ENCODE data around the gene DCAF6.

Gene DCAF6

GRCh38 chr1:168095476-168095875 is 159.0 kb downstream of the DCAF6 start:
- no peak for TF ChIP-seq CTCF (IDR thresholded peaks at IDR 0.05; ENCODE audit: extremely low read depth, insufficient read depth, missing control alignments)
- no peak for DNase-seq (ENCODE audit: low spot score)
- in situ Hi-C loops (cut with MboI; ENCODE audit: low pct_unique_long_range_greater_than_20kb, low sequenced_read_pairs, unreplicated experiment), result no loop called here

DNA sequence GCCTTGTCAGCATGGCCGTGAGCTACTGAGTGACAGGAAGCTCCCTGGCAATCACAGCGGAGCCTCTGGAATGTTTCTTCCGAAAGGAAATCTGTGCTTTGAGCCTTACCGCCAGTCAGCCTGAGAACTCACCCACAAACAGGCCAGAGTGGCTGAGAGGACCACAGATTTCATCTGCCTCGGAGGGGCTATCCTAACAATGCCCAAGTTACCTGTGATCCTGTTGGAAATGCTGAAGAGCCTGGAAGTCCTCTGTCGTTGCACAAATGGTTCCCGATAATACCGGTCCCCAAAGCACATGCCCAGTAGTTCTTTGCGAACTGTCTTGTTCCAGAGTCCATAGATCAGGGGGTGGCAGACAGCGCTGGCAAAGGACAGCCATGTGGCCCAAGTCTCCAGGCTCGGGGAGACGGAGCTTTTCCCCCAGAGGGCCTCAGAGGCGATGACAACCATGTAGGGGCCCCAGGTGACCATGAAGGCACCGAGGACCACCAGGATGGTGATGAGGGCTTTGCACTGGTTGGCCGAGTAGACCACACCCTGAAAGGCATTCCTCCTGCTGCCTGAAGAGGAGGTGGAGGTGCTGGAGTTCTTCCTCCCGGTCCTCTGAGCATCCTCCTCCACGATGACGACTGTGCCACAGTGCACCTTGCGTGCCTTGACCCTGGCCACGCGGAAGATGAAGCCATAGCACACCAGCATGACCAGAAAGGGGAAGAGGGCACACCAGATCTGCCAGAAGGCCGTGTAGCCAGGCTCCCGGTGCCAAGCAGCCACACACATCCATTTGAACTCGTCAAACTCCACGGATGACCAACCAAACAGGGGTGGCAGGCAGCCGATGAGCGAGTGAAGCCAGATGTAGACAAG is 160.0 kb downstream of the DCAF6 start:
- in situ Hi-C loops (cut with MboI; ENCODE audit: low pct_unique_long_range_greater_than_20kb, low sequenced_read_pairs, unreplicated experiment), result no loop called here
- no peak for TF ChIP-seq CTCF (IDR thresholded peaks at IDR 0.05; ENCODE audit: extremely low read depth, insufficient read depth, missing control alignments)
- DNase-seq (ENCODE audit: low spot score), result no peak

DNA sequence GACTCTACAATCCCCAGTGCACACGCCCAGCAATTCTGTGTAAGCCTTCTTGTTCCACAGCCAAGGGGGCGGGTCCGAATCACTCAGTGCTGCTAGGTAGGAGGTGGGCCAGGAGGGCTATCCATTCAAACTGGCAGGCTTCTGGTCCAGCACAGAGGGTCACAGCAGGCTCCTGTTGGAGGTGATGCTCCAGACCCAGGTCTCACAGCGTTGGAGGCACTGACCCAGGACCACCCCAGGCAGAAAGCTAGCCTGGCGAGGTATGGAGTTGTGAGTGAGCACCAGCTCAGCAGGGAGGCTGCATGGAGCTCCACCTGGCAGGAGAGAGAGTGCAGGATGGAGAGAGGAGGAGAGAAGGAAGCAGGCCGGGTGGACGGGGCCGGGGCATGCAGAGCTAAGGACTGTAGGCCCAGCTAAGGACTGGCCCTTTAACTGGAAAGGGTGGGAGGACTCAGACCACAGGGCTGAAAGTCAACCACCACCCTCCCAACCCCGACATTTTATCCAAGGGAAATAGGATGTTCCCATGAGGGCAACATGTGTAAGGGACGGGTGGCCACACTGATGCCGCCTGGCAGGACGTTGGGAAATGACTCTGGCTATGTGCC is 161.5 kb downstream of the DCAF6 start:
- no peak for TF ChIP-seq CTCF (IDR thresholded peaks at IDR 0.05; ENCODE audit: extremely low read depth, insufficient read depth, missing control alignments)
- in situ Hi-C loops (cut with MboI; ENCODE audit: low pct_unique_long_range_greater_than_20kb, low sequenced_read_pairs, unreplicated experiment), result no loop called here
- DNase-seq (ENCODE audit: low spot score), result no peak

DNA sequence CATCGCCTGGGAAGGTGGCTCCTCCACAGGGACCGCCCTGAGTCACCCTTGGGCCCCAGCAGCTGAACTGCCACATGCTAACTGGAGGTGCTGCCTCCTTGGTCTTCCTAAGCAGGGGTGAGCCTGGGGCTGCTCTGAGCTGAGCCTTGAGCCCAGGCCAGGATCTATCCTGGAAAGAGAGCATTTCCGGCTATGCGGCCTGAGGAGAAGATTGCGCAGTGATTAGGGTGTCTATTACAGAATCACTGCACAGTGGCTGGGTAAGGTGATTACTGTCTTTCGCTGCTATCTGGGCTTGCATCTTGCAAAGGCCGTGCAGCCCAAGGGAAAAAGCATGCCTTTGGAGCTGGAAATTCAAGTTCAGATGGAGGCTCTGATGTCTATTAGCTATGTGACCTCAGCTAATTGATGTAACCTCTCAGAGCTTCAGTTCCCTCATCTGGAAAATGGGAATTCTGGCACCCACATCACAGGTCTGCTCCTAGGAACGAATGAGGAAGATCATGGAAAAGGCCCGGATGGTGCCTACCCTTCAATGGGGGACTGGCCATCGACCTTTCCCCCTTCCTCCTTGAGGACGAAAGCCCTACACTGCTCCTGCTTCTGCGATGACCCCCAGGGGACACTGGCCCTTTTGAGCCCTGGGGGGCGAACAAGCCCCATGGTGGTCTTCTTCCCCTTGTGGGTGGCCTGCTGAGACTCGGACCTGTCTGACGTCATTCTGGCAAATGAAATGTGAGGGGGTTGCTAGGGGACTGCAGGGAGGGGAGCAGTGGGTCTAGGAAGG is 162.2 kb downstream of the DCAF6 start:
- no peak for TF ChIP-seq CTCF (IDR thresholded peaks at IDR 0.05; ENCODE audit: extremely low read depth, insufficient read depth, missing control alignments)
- in situ Hi-C loops (cut with MboI; ENCODE audit: low pct_unique_long_range_greater_than_20kb, low sequenced_read_pairs, unreplicated experiment), result no loop called here
- no peak for DNase-seq (ENCODE audit: low spot score)

GRCh38 chr1:168099337-168099801 is 162.9 kb downstream of the DCAF6 start:
- in situ Hi-C loops (cut with MboI; ENCODE audit: low pct_unique_long_range_greater_than_20kb, low sequenced_read_pairs, unreplicated experiment), result no loop called here
- no peak for DNase-seq (ENCODE audit: low spot score)
- no peak for TF ChIP-seq CTCF (IDR thresholded peaks at IDR 0.05; ENCODE audit: extremely low read depth, insufficient read depth, missing control alignments)

DNA sequence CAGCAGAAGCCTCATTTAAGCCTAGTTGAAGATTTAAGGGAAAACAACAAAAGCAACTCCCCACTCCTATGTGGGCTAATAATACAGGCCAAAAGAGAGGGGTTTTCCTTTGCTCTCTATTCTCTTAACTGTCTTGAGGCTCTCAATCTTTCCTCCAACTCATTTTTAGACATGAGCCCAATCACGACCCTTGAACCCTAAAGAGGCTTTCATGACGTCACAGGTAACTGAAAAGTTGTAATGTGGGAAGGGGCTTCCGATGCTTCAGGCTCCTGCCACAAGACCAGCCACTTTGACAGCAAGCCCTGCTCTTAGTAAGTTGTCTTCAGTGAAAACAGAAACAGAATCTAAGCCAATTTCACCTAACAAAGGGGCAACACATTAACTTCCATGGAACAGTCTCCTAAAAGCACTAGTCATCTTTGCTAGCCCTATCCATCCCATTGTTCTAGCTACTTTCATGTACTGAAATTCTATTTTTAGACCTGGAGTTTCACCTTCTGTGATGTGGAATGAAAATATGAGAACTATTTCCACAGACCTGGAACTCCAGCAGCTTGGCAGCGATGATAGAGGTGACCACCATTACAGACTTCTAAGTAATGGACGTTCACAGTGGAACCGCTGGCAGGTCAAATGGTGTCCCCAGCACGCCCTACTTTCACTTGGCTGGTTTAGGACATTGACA is 164.0 kb downstream of the DCAF6 start:
- DNase-seq (ENCODE audit: low spot score), result no peak
- in situ Hi-C loops (cut with MboI; ENCODE audit: low pct_unique_long_range_greater_than_20kb, low sequenced_read_pairs, unreplicated experiment), result no loop called here
- TF ChIP-seq CTCF (IDR thresholded peaks at IDR 0.05; ENCODE audit: extremely low read depth, insufficient read depth, missing control alignments), result no peak
